ENCODE measurements around the gene CTBP2.
"Not testable (repeated sequence)": the region's sequence is repeated elsewhere in the genome, so short reads cannot be mapped to it uniquely, and the experiment has no call there.

Gene CTBP2

GRCh38 chr10:125158601-125159485, 1.5 kb downstream of the CTBP2 start:
- DNase-seq: peak; percentile 30

GRCh38 chr10:125158275-125158600, 2.1 kb downstream of the CTBP2 start:
- no peak for DNase-seq

- DNase-seq: no peak
These were observed 2.9 kb downstream of the CTBP2 start for GRCh38 chr10:125157505-125157904.

GRCh38 chr10:125156739-125157480, 3.5 kb downstream of the CTBP2 start:
- no peak for DNase-seq

- no peak for DNase-seq
These were observed 4.2 kb downstream of the CTBP2 start for GRCh38 chr10:125156196-125156595.

GRCh38 chr10:125155101-125155500, 5.3 kb downstream of the CTBP2 start:
- no peak for DNase-seq

GRCh38 chr10:125154529-125154928, 5.8 kb downstream of the CTBP2 start:
- no peak for DNase-seq

- no peak for DNase-seq
These were observed 6.5 kb downstream of the CTBP2 start for GRCh38 chr10:125153703-125154490.

- no peak for DNase-seq
These were observed 7.7 kb downstream of the CTBP2 start for GRCh38 chr10:125152450-125153368.

- peak; percentile 33 for DNase-seq
These were observed 8.6 kb downstream of the CTBP2 start for GRCh38 chr10:125151553-125152449.

GRCh38 chr10:125151170-125151552, 9.2 kb downstream of the CTBP2 start:
- no peak for DNase-seq

GRCh38 chr10:125150376-125151083, 9.8 kb downstream of the CTBP2 start:
- not testable (repeated sequence) for DNase-seq

GRCh38 chr10:125149680-125150047, 10.7 kb downstream of the CTBP2 start:
- no peak for DNase-seq

- DNase-seq: no peak
These were observed 11.2 kb downstream of the CTBP2 start for GRCh38 chr10:125149036-125149679.

- no peak for DNase-seq
These were observed 11.8 kb downstream of the CTBP2 start for GRCh38 chr10:125148528-125148927.

- DNase-seq: no peak
These were observed 12.4 kb downstream of the CTBP2 start for GRCh38 chr10:125147971-125148439.

- peak; percentile 42 for DNase-seq
These were observed 13.4 kb downstream of the CTBP2 start for GRCh38 chr10:125146791-125147579.

GRCh38 chr10:125145636-125146035, 14.7 kb downstream of the CTBP2 start:
- DNase-seq: no peak
